HEK293T (cell line): ENCODE results near the gene ADISSP.

Experiments
- CTBP1 ChIP-seq: fragments of 450-650 bp; IDR thresholded peaks from 2 replicates; pipeline ENCODE4 v1.6.1; 2016; ENCODE audit warnings: borderline replicate concordance
- FOXA1 ChIP-seq: fragments of 450-650 bp; IDR thresholded peaks from 2 replicates; pipeline ENCODE4 v1.6.1; 2016; ENCODE audit warnings: mild to moderate bottlenecking
- FOXM1 ChIP-seq: fragments of 450-650 bp; IDR thresholded peaks from 2 replicates; pipeline ENCODE4 v1.6.1; 2017; ENCODE audit warnings: mild to moderate bottlenecking, borderline replicate concordance
- HDGF ChIP-seq: fragments of 450-650 bp; IDR thresholded peaks from 2 replicates; pipeline ENCODE4 v1.6.1; 2017; ENCODE audit warnings: antibody characterized with exemption, borderline replicate concordance
- NFRKB ChIP-seq: fragments of 450-650 bp; IDR thresholded peaks from 2 replicates; pipeline ENCODE4 v1.6.1; 2016; ENCODE audit warnings: mild to moderate bottlenecking, moderate library complexity
- PKNOX1 ChIP-seq: fragments of 450-650 bp; IDR thresholded peaks from 2 replicates; pipeline ENCODE4 v1.6.1; 2016
- SP1 ChIP-seq: fragments of 450-650 bp; IDR thresholded peaks from 2 replicates; pipeline ENCODE4 v1.6.1; 2017
- SUZ12 ChIP-seq: fragments of 450-650 bp; IDR thresholded peaks from 2 replicates; pipeline ENCODE4 v1.6.1; 2016; ENCODE audit warnings: mild to moderate bottlenecking
- TARDBP ChIP-seq: fragments of 450-650 bp; IDR thresholded peaks from 2 replicates; pipeline ENCODE4 v1.6.1; 2016
- ZNF384 ChIP-seq: fragments of 450-650 bp; IDR thresholded peaks from 2 replicates; pipeline ENCODE4 v1.6.1; 2016

- TF ChIP-seq HDGF (no peak), SUZ12 (no peak), PKNOX1 (no peak), FOXA1 (no peak), TARDBP (no peak), SP1 (no peak), FOXM1 (no peak), ZNF384 (no peak), NFRKB (no peak), CTBP1 (no peak)
Measured at GRCh38 chr20:3812259-3812681, 44.7 kb upstream of the ADISSP start.
